HepG2 (cell line): ENCODE data around the gene RNASE12. TPM values are rescaled to one million over a fixed set of nuclear protein-coding genes. Genes with fewer than 3 reads are reported as not detected.

Experiments
- ATAC-seq: fragments of 200-7000 bp; cut with Tn5 transposase; 3 replicates; pipeline ENCODE4 v1.9.1; 2020; ENCODE audit warnings: mild to moderate bottlenecking, moderate library complexity
- BruUV-seq: library from RNA; stranded (reverse); fragments of 400-500 nt; replicated peaks from 2 replicates; lab custom pipeline; 2021; lab: Mats Ljungman, UMichigan
- CTCF ChIA-PET: fragments of 300-600 bp; formaldehyde crosslinking; extraction: SDS; loops from one replicate; lab custom pipeline; 2021; ENCODE audit warnings: low total read pairs, inconsistent platforms, low intra/inter-chr PET ratio; lab: Yijun Ruan, JAX
- POLR2A ChIA-PET: fragments of 350-600 bp; sonication (Branson Sonifier 250); formaldehyde crosslinking; loops from one replicate; lab custom pipeline; 2020; ENCODE audit warnings: antibody characterized with exemption, inconsistent platforms; lab: Yijun Ruan, JAX
- DNase-seq: peaks from one replicate; pipeline ENCODE4 v3.0.0-alpha.2; 2015; ENCODE audit warnings: low spot score
- FAIRE-seq: peaks from 3 replicates; lab custom pipeline; 2011; peaks lifted over from hg19 to GRCh38; lab: Jason Lieb, UNC
- H2AFZ ChIP-seq: one replicate; pipeline ENCODE4 v1.6.1; 2011; ENCODE audit warnings: low read length, inconsistent platforms
- H3K27ac ChIP-seq: fragments of 300-600 bp; 3 replicates; pipeline ENCODE4 v1.8.0; 2011; ENCODE audit warnings: mixed run types, mild to moderate bottlenecking, mixed read lengths, low read length, inconsistent platforms; ENCODE audit not compliant: insufficient read depth; ENCODE audit errors: extremely low read length
- H3K27me3 ChIP-seq, 2 experiments: fragments of 200-600 bp in 1 of 2; 2 replicates in 1 of 2; 3 replicates in 1 of 2; pipeline versions ENCODE4 v1.6.0 to v1.8.0; 2011; ENCODE audit warnings: low read length in 2 of 2, mild to moderate bottlenecking in 2 of 2, moderate library complexity in 2 of 2, inconsistent platforms in 1 of 2; ENCODE audit not compliant: insufficient read depth in 2 of 2, control insufficient read depth in 1 of 2
- H3K36me3 ChIP-seq, 2 experiments: fragments of 200-600 bp in 1 of 2; replicated peaks in 1 of 2; 2 replicates in 1 of 2; 3 replicates in 1 of 2; pipeline versions ENCODE4 v1.5.1 to v1.8.0; 2011; ENCODE audit warnings: low read length in 2 of 2, inconsistent platforms in 1 of 2; ENCODE audit not compliant: insufficient read depth in 2 of 2, control insufficient read depth in 1 of 2
- H3K4me1 ChIP-seq: 2 replicates; pipeline ENCODE4 v1.5.1; 2012; ENCODE audit warnings: low read length, inconsistent platforms; ENCODE audit not compliant: insufficient read depth
- H3K4me2 ChIP-seq: 2 replicates; pipeline ENCODE4 v1.6.0; 2011; ENCODE audit warnings: low read depth, low read length, inconsistent platforms
- H3K4me3 ChIP-seq, 3 experiments: fragments of 200-600 bp in 1 of 3; sonication (generic), shearing (Covaris generic) in 1 of 3; replicated peaks in 1 of 3; 2 replicates each; pipeline ENCODE4 v1.5.1; 2011 to 2016; ENCODE audit warnings: low read length in 3 of 3, inconsistent platforms in 2 of 3, low read depth in 2 of 3, mild to moderate bottlenecking in 2 of 3, control low read depth in 1 of 3, mixed read lengths in 1 of 3; ENCODE audit not compliant: insufficient read depth in 1 of 3
- H3K79me2 ChIP-seq: one replicate; pipeline ENCODE4 v1.6.1; 2011; ENCODE audit warnings: low read length, inconsistent platforms; ENCODE audit not compliant: insufficient read depth
- H3K9ac ChIP-seq: 2 replicates; pipeline ENCODE4 v1.6.0; 2011; ENCODE audit warnings: mild to moderate bottlenecking, low read depth, low read length, inconsistent platforms; ENCODE audit not compliant: insufficient read depth
- H3K9me3 ChIP-seq: 2 replicates; pipeline ENCODE4 v1.5.1; 2012; ENCODE audit warnings: mild to moderate bottlenecking, low read length
- H4K20me1 ChIP-seq: 2 replicates; pipeline ENCODE4 v1.6.0; 2011; ENCODE audit warnings: inconsistent platforms, mild to moderate bottlenecking, low read length, moderate library complexity; ENCODE audit not compliant: insufficient read depth
- HDAC6 ChIP-seq: fragments of 200-600 bp; sonication (generic); IDR thresholded peaks from 2 replicates; pipeline ENCODE4 v1.7.0; 2017; ENCODE audit warnings: mild to moderate bottlenecking, antibody characterized with exemption, low read length, low read depth
- JUNB ChIP-seq: sonication (generic); formaldehyde crosslinking; IDR thresholded peaks from 2 replicates; pipeline ENCODE4 v1.8.0; 2022; ENCODE audit warnings: missing genetic modification reagents, mild to moderate bottlenecking, borderline replicate concordance
- KDM1A ChIP-seq: IDR thresholded peaks from 2 replicates; pipeline ENCODE4 v1.6.1; 2016; ENCODE audit warnings: missing compliant biosample characterization
- KLF15 ChIP-seq: sonication (generic); formaldehyde crosslinking; IDR thresholded peaks from 2 replicates; pipeline ENCODE4 v1.8.1; 2023; ENCODE audit warnings: borderline replicate concordance, mild to moderate bottlenecking, inconsistent platforms, missing genetic modification reagents, mixed read lengths
- LRRFIP1 ChIP-seq: sonication (generic); formaldehyde crosslinking; conservative IDR thresholded peaks from 2 replicates; pipeline ENCODE4 v1.4.0; 2020; ENCODE audit warnings: missing genetic modification reagents
- MAX ChIP-seq: IDR thresholded peaks from 2 replicates; pipeline ENCODE4 v1.6.1; 2012; ENCODE audit warnings: inconsistent platforms
- MNT ChIP-seq: fragments of 450-650 bp; IDR thresholded peaks from 2 replicates; pipeline ENCODE4 v1.6.1; 2016
- MTA3 ChIP-seq: sonication (generic); formaldehyde crosslinking; IDR thresholded peaks from 2 replicates; pipeline ENCODE4 v1.4.0; 2020; ENCODE audit warnings: missing genetic modification reagents
- MYNN ChIP-seq: sonication (generic); formaldehyde crosslinking; IDR thresholded peaks from 2 replicates; pipeline ENCODE4 v1.4.0; 2020; ENCODE audit warnings: mild to moderate bottlenecking, low read depth, missing genetic modification reagents
- NPAS2 ChIP-seq: sonication (generic); formaldehyde crosslinking; IDR thresholded peaks from 2 replicates; pipeline ENCODE4 v1.8.0; 2022; ENCODE audit warnings: mild to moderate bottlenecking, missing genetic modification reagents, borderline replicate concordance
- NR2F6 ChIP-seq, 2 experiments: IDR thresholded peaks; 2 replicates each; pipeline ENCODE4 v1.6.1; 2016; ENCODE audit warnings: antibody characterized with exemption in 1 of 2, mild to moderate bottlenecking in 1 of 2
- SCMH1 ChIP-seq: sonication (generic); formaldehyde crosslinking; IDR thresholded peaks from 2 replicates; pipeline ENCODE4 v1.9.0; 2021; ENCODE audit warnings: missing genetic modification reagents, mild to moderate bottlenecking, borderline replicate concordance
- THYN1 ChIP-seq: sonication (generic); formaldehyde crosslinking; IDR thresholded peaks from 2 replicates; pipeline ENCODE4 v1.8.1; 2023; ENCODE audit warnings: low read depth, mild to moderate bottlenecking, moderate library complexity, missing genetic modification reagents, borderline replicate concordance
- ZBTB26 ChIP-seq: IDR thresholded peaks from 2 replicates; pipeline ENCODE4 v1.6.1; 2016; ENCODE audit warnings: missing compliant biosample characterization, missing genetic modification reagents, borderline replicate concordance
- ZNF232 ChIP-seq: sonication (generic); formaldehyde crosslinking; IDR thresholded peaks from 2 replicates; pipeline ENCODE4 v1.4.0; 2020; ENCODE audit warnings: missing genetic modification reagents, borderline replicate concordance
- ZNF414 ChIP-seq: sonication (generic); formaldehyde crosslinking; IDR thresholded peaks from 2 replicates; pipeline ENCODE4 v1.5.0; 2020; ENCODE audit warnings: missing genetic modification reagents
- ZNF431 ChIP-seq: sonication (generic); formaldehyde crosslinking; IDR thresholded peaks from 2 replicates; pipeline ENCODE4 v1.9.0; 2022; ENCODE audit warnings: missing genetic modification reagents, low read depth, mild to moderate bottlenecking, borderline replicate concordance
- ZNF678 ChIP-seq: sonication (generic); formaldehyde crosslinking; IDR thresholded peaks from 2 replicates; pipeline ENCODE4 v1.4.0; 2020; ENCODE audit warnings: mild to moderate bottlenecking, missing genetic modification reagents
- WGBS: methylation state at CpG from one replicate; pipeline ENCODE4 v1.1.6; 2017; ENCODE audit warnings: low lambda C conversion rate; 5-methylcytosine and 5-hydroxymethylcytosine counted together
- in situ Hi-C: cut with HindIII; loops from 2 replicates; pipeline ENCODE4 v1.10.0; 2017; ENCODE audit warnings: low pct_unique_long_range_greater_than_20kb; ENCODE audit not compliant: extremely low pct_ligation_motif_present
- intact Hi-C: fragments of 100-400 bp; cut with micrococcal nuclease; formaldehyde crosslinking; loops from one replicate; pipeline ENCODE4 v1.10.0; 2022; ENCODE audit not compliant: unreplicated experiment
- polyA plus RNA-seq, 8 experiments: library from polyadenylated mRNA; depleted of rRNA in 3 of 8; stranded (reverse) in 7 of 8; unstranded in 1 of 8; fragments of >200 nt; fragmentation: Illumina TruSeq in 4 of 8; extraction: Trizol in 4 of 8; gene quantifications; 2 replicates each; pipeline versions ENCODE4 v1.2.1 to v1.2.3, GENCODE V29; 2011 to 2016; ENCODE audit warnings: low read depth in 4 of 8, missing spikeins in 1 of 8, mixed read lengths in 1 of 8; ENCODE audit not compliant: insufficient read depth in 1 of 8
- total RNA-seq, 5 experiments: library from RNA; depleted of rRNA; stranded (reverse); fragments of >200 nt; fragmentation: Illumina TruSeq; extraction: Trizol; gene quantifications; 2 replicates each; pipeline ENCODE4 v1.2.3, GENCODE V29; 2016; ENCODE audit warnings: low read depth in 1 of 5

RNASE12 gene
- total and polyA plus RNA-seq, 2 of the 13 experiments (the other 11 are each of a cell fraction or from before 2014, with no cell fraction given), result not detected

GRCh38 chr14:20632448-20632830 lies 41.3 kb upstream of the RNASE12 start:
- Histone ChIP-seq H3K4me1 (peaks cover 38% of the 10 kb centered on the region), H3K4me3 (peak overlapping the region; percentile 69 to 78 (median 77)), H3K27me3 (no peaks in the 10 kb centered on the region; a peak in 1 of 5 replicates), H3K79me2 (no peaks in the 10 kb centered on the region), H2AFZ (no peak overlapping the region), H3K9ac (peak overlapping the region; percentile 48), H3K36me3 (no peaks in the 10 kb centered on the region), H3K4me2 (peak overlapping the region; percentile 78), H3K27ac (peak overlapping the region; percentile 16), H3K9me3 (no peaks in the 10 kb centered on the region), H4K20me1 (no peaks in the 10 kb centered on the region)
- ChIA-PET CTCF (interaction anchor here (1.1 to 1.5 kb wide), 2 partner anchors 19 to 22 kb away, joined by 4 to 6 read pairs; no protein-coding TSS in a partner anchor), POLR2A (interaction anchor here (0.6 to 3.3 kb wide), 8 partner anchors 19 to 289 kb away, joined by 3 to 99 read pairs (median 6); partner anchors contain the start of genes PARP2 and RNASE4)
- FAIRE-seq, result no peak
- in situ Hi-C loops (loop anchor here (5.0 kb wide), 1 partner anchor 50 kb away; the partner anchor contains the start of gene RNASE4), intact Hi-C loops (loop anchor here (1.0 to 2.0 kb wide), 2 partner anchors 19 to 24 kb away; no protein-coding TSS in a partner anchor)
- WGBS, result 3% methylated on average over 19 of the region's 19 CpGs
- no peak for DNase-seq
- ATAC-seq, result peak; percentile 53
- no TSS peak for BruUV-seq
- no peak for TF ChIP-seq JUNB (CRISPR knock-in tag)
- TF ChIP-seq NPAS2, result no peak
- 0 out of 2 replicates have a peak, but pooled peaks have one; percentile 4 for TF ChIP-seq MAX
- no peak for TF ChIP-seq KLF15 (CRISPR knock-in tag)
- no peak for TF ChIP-seq LRRFIP1 (CRISPR knock-in tag)
- TF ChIP-seq MYNN (CRISPR knock-in tag), result no peak
- TF ChIP-seq ZNF678 (CRISPR knock-in tag), result no peak
- TF ChIP-seq ZNF232, result no peak
- TF ChIP-seq SCMH1 (CRISPR knock-in tag), result no peak
- 0 out of 2 replicates have a peak, but pooled peaks have one; percentile 33 for TF ChIP-seq ZNF414 (CRISPR knock-in tag)
- TF ChIP-seq NR2F6 (IDR thresholded peaks at IDR 0.05), result no peak
- no peak for TF ChIP-seq NR2F6 (CRISPR knock-in tag; IDR thresholded peaks at IDR 0.05)
- TF ChIP-seq ZNF431 (CRISPR knock-in tag), result no peak
- no peak for TF ChIP-seq KDM1A (CRISPR knock-in tag)
- no peak for TF ChIP-seq THYN1
- TF ChIP-seq HDAC6, result no peak
- TF ChIP-seq MNT, result no peak
- TF ChIP-seq ZBTB26 (CRISPR knock-in tag), result no peak
- TF ChIP-seq MTA3 (CRISPR knock-in tag), result no peak
